ENCODE data around the gene ADH5. TPM values are rescaled to one million over a fixed set of nuclear protein-coding genes. Genes with fewer than 3 reads are reported as not detected.
"Not testable (repeated sequence)": the region's sequence is repeated elsewhere in the genome, so short reads cannot be mapped to it uniquely, and the experiment has no call there.

The ADH5 gene
- total RNA-seq, 1 experiment from 2014 or later = 110 TPM

DNA sequence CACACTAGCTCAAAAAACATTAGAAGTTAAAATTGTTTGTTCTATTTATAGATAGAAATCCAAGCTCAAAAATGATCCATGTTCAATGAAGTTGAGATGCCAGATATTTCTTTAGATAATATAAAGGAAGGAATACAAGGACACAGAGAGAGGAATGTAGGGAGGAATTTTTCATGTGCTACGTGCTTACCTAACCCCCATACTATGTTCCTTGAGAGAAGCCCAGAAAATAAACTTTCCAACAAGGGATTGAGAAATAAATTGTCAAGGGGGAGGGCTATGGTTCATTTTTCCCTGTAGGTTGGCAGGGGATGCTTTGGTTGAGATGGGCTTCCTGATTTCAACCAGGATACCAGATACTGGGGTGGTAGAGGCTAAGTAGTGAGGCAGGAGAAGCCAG is 15.6 kb upstream of the ADH5 start:
- ChIA-PET POLR2A (interaction anchor here (0.9 kb wide), 1 partner anchor 16 kb away, joined by 5 read pairs; the partner anchor contains the start of gene ADH5), CTCF (interaction anchor here (1.1 to 1.6 kb wide), 2 partner anchors 16 to 359 kb away, joined by 3 to 4 read pairs; partner anchors contain the start of gene ADH5)

DNA sequence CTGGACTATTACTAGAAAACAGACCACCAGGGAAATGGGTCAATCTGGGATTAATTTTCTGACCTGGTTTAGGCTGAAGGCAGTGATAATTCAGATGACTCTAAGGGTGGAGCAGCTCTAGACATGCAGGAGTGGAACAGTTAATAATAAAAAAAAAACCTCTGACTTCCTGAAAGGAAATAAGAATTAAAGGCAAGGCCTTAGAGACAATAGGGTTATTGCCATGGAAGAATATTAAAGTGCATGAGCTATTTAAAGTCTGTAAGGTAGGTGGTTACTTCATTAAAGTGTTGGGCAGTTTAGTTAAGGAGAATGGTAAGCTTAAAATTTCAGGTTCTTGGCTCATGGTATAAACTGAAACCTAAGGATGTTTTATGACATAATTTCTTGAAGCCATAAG is 14.6 kb upstream of the ADH5 start:
- TF ChIP-seq, protein P1, sequence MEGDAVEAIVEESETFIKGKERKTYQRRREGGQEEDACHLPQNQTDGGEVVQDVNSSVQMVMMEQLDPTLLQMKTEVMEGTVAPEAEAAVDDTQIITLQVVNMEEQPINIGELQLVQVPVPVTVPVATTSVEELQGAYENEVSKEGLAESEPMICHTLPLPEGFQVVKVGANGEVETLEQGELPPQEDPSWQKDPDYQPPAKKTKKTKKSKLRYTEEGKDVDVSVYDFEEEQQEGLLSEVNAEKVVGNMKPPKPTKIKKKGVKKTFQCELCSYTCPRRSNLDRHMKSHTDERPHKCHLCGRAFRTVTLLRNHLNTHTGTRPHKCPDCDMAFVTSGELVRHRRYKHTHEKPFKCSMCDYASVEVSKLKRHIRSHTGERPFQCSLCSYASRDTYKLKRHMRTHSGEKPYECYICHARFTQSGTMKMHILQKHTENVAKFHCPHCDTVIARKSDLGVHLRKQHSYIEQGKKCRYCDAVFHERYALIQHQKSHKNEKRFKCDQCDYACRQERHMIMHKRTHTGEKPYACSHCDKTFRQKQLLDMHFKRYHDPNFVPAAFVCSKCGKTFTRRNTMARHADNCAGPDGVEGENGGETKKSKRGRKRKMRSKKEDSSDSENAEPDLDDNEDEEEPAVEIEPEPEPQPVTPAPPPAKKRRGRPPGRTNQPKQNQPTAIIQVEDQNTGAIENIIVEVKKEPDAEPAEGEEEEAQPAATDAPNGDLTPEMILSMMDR (IDR thresholded peaks at IDR 0.05; ENCODE audit: unreplicated experiment) = no peak
- POLR2A ChIA-PET = interaction anchor here (0.6 kb wide), 1 partner anchor 15 kb away, joined by 3 read pairs; the partner anchor contains the start of gene ADH5
- Mint-ChIP-seq H3K36me3 (ENCODE audit: insufficient read depth, unreplicated experiment) (no peaks in the 10 kb centered on the region), H3K9me3 (ENCODE audit: unreplicated experiment) (no peaks in the 10 kb centered on the region), H3K27me3 (ENCODE audit: insufficient read depth, unreplicated experiment) (no peaks in the 10 kb centered on the region), H3K27ac (ENCODE audit: low read depth, unreplicated experiment) (no peak overlapping the region), H3K4me3 (ENCODE audit: unreplicated experiment) (no peak overlapping the region), H3K4me1 (ENCODE audit: insufficient read depth, unreplicated experiment) (no peaks in the 10 kb centered on the region)
- no TSS peak for BruUV-seq (replicated peaks)
- CTCF ChIA-PET = interaction anchor here (0.6 to 1.0 kb wide), 5 partner anchors 10 to 303 kb away, joined by 3 to 6 read pairs (median 3); partner anchors contain the start of gene METAP1
- intact Hi-C loops (cut with micrococcal nuclease) = no loop called here
- no peak for DNase-seq (ENCODE audit: unreplicated experiment)

More for the DNA sequence above, 15.6 kb upstream of the ADH5 start:
- BruUV-seq (replicated peaks) = no TSS peak
- Mint-ChIP-seq H3K36me3 (ENCODE audit: insufficient read depth, unreplicated experiment) (no peaks in the 10 kb centered on the region), H3K27ac (ENCODE audit: low read depth, unreplicated experiment) (no peak overlapping the region), H3K27me3 (ENCODE audit: insufficient read depth, unreplicated experiment) (no peaks in the 10 kb centered on the region), H3K9me3 (ENCODE audit: unreplicated experiment) (no peaks in the 10 kb centered on the region), H3K4me1 (ENCODE audit: insufficient read depth, unreplicated experiment) (no peaks in the 10 kb centered on the region), H3K4me3 (ENCODE audit: unreplicated experiment) (no peak overlapping the region)
- DNase-seq (ENCODE audit: unreplicated experiment) = no peak
- TF ChIP-seq, protein P1 (IDR thresholded peaks at IDR 0.05; ENCODE audit: unreplicated experiment) = no peak
- intact Hi-C loops (cut with micrococcal nuclease) = no loop called here

DNA sequence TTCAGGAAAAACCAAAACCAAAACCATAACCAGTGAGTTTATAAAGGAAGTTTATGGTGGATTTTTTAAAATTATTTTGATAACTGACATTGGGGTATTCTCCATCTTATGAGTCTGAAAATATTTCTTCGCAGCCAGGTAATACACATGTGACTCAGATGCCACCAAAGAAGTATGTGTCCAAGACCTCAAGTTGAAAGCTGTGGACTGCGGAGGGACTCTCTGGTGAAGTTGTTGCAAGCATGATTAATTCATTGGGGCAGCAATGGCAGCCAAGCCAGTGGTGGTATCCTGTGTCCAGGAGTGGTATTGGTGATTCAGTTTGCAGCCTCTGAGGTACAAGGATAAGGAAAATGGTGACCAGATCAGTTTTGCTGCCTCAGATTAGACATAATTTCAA is 14.0 kb upstream of the ADH5 start:
- POLR2A ChIA-PET = interaction anchor here (0.6 kb wide), 1 partner anchor 14 kb away, joined by 3 read pairs; the partner anchor contains the start of gene ADH5
- H3K4me1 Mint-ChIP-seq (ENCODE audit: insufficient read depth, unreplicated experiment) = no peaks in the 10 kb centered on the region
- DNase-seq (ENCODE audit: unreplicated experiment) = no peak
- H3K27ac Mint-ChIP-seq (ENCODE audit: low read depth, unreplicated experiment) = no peak overlapping the region
- CTCF ChIA-PET = interaction anchor here (0.7 to 1.0 kb wide), 4 partner anchors 10 to 218 kb away, joined by 3 to 6 read pairs (median 3); partner anchors contain the start of gene METAP1
- H3K9me3 Mint-ChIP-seq (ENCODE audit: unreplicated experiment) = no peaks in the 10 kb centered on the region
- TF ChIP-seq, protein P1 (IDR thresholded peaks at IDR 0.05; ENCODE audit: unreplicated experiment) = no peak
- intact Hi-C loops (cut with micrococcal nuclease) = no loop called here
- H3K36me3 Mint-ChIP-seq (ENCODE audit: insufficient read depth, unreplicated experiment) = no peaks in the 10 kb centered on the region
- H3K4me3 Mint-ChIP-seq (ENCODE audit: unreplicated experiment) = no peak overlapping the region
- no peaks in the 10 kb centered on the region for H3K27me3 Mint-ChIP-seq (ENCODE audit: insufficient read depth, unreplicated experiment)
- BruUV-seq (replicated peaks) = no TSS peak

DNA sequence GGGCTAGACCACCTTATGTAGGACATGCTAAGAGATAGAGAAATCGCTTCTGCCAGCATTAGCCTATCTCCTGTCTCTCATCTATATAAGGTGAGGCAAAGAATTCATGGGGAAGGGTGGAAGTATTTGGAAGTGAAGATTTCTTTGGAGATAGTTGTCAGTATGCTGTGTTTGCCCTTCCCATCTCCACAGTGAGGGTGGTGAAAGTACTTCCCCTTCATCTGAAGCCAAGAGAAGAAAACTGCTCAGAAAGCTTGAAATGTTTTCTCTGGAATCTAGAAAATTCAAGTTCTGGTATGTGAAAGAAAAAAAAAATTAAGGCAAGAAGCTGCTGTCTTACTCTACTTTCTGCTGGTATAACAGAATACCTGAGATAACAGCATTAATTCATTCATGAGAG is 12.3 kb upstream of the ADH5 start:
- Mint-ChIP-seq H3K9me3 (ENCODE audit: unreplicated experiment) (peaks cover 7% of the 10 kb centered on the region), H3K27ac (ENCODE audit: low read depth, unreplicated experiment) (no peak overlapping the region), H3K4me1 (ENCODE audit: insufficient read depth, unreplicated experiment) (no peaks in the 10 kb centered on the region), H3K27me3 (ENCODE audit: insufficient read depth, unreplicated experiment) (no peaks in the 10 kb centered on the region), H3K4me3 (ENCODE audit: unreplicated experiment) (no peak overlapping the region), H3K36me3 (ENCODE audit: insufficient read depth, unreplicated experiment) (no peaks in the 10 kb centered on the region)
- BruUV-seq (replicated peaks) = no TSS peak
- CTCF ChIA-PET = interaction anchor here (1.1 to 1.7 kb wide), 4 partner anchors 17 to 153 kb away, joined by 3 to 6 read pairs (median 4); no protein-coding TSS in a partner anchor
- TF ChIP-seq, protein P1 (IDR thresholded peaks at IDR 0.05; ENCODE audit: unreplicated experiment) = no peak
- POLR2A ChIA-PET = interaction anchor here (0.6 to 1.3 kb wide), 3 partner anchors 10 to 797 kb away, joined by 3 to 4 read pairs (median 3); no protein-coding TSS in a partner anchor
- no peak for DNase-seq (ENCODE audit: unreplicated experiment)
- intact Hi-C loops (cut with micrococcal nuclease) = no loop called here

DNA sequence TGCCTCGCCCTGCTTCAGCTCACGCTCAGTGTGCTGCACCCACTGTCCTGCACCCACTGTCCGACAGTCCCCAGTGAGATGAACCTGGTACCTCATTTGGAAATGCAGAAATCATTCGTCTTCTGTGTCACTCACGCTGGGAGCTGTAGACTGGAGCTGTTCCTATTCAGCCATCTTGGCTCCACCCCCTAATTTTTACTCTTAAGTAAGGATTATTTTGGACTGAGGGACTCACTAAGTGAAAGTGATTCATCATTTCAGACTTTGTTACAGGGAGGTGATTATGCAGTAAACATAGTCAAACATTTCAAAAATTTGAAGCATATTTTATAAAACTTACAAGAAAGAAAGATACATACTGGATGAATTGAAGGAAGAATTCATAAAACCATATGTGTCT is 11.2 kb upstream of the ADH5 start:
- H3K27me3 Mint-ChIP-seq (ENCODE audit: insufficient read depth, unreplicated experiment); BruUV-seq (replicated peaks); H3K27ac Mint-ChIP-seq (ENCODE audit: low read depth, unreplicated experiment); intact Hi-C loops (cut with micrococcal nuclease); DNase-seq (ENCODE audit: unreplicated experiment); H3K36me3 Mint-ChIP-seq (ENCODE audit: insufficient read depth, unreplicated experiment); H3K4me1 Mint-ChIP-seq (ENCODE audit: insufficient read depth, unreplicated experiment); H3K4me3 Mint-ChIP-seq (ENCODE audit: unreplicated experiment); H3K9me3 Mint-ChIP-seq (ENCODE audit: unreplicated experiment): not testable (repeated sequence)
- ChIA-PET POLR2A (interaction anchor here (0.6 to 0.7 kb wide), 3 partner anchors 10 to 61 kb away, joined by 3 read pairs; no protein-coding TSS in a partner anchor), CTCF (interaction anchor here (0.6 to 1.5 kb wide), 5 partner anchors 22 to 311 kb away, joined by 3 to 5 read pairs (median 3); no protein-coding TSS in a partner anchor)
